CD4-positive, alpha-beta T cell (primary cell): ENCODE data around the gene LRRC74A. TPM values are rescaled to one million over a fixed set of nuclear protein-coding genes. Genes with fewer than 3 reads are reported as not detected.

Experiments used
- ATAC-seq: fragments of 200-7000 bp; cut with Tn5 transposase; one replicate; pipeline ENCODE4 v1.10.0; 2022; ENCODE audit warnings: mild to moderate bottlenecking; ENCODE audit not compliant: poor library complexity
- CTCF ChIA-PET: fragments of 350-600 bp; sonication (Branson Sonifier 250); formaldehyde crosslinking; loops from one replicate; lab custom pipeline; 2021; ENCODE audit warnings: antibody characterized with exemption, inconsistent platforms; lab: Charles Lee
- POLR2A ChIA-PET: fragments of 350-600 bp; sonication (Branson Sonifier 250); formaldehyde crosslinking; loops from one replicate; lab custom pipeline; 2021; ENCODE audit warnings: antibody characterized with exemption, inconsistent platforms; lab: Charles Lee
- DNase-seq, 14 experiments: peaks; one replicate each; pipeline ENCODE4 v3.0.0-alpha.2; 2013 to 2020; ENCODE audit warnings: mixed read lengths in 2 of 14
- H3K27ac ChIP-seq, 2 donors: one replicate each; pipeline versions ENCODE4 v1.5.1 to v1.7.0; 2013; ENCODE audit warnings: low read length in 2 of 2, low read depth in 1 of 2, mild to moderate bottlenecking in 1 of 2
- H3K27me3 ChIP-seq, 2 experiments: 1 replicate in 1 of 2; 2 replicates in 1 of 2; pipeline versions ENCODE4 v1.6.1 to v1.7.0; 2013; ENCODE audit warnings: low read length in 2 of 2, control low read depth in 1 of 2, mild to moderate bottlenecking in 1 of 2, moderate library complexity in 1 of 2; ENCODE audit not compliant: insufficient read depth in 2 of 2, control insufficient read depth in 1 of 2
- H3K36me3 ChIP-seq: one replicate; pipeline ENCODE4 v1.6.1; 2013; ENCODE audit warnings: low read length, control low read depth; ENCODE audit not compliant: insufficient read depth
- H3K4me1 ChIP-seq: one replicate; pipeline ENCODE4 v1.6.1; 2013; ENCODE audit warnings: low read length, control low read depth; ENCODE audit not compliant: insufficient read depth
- H3K4me3 ChIP-seq: one replicate; pipeline ENCODE4 v1.5.1; 2013; ENCODE audit warnings: mild to moderate bottlenecking, low read length, moderate library complexity
- H3K9me3 ChIP-seq, 2 experiments: 1 replicate in 1 of 2; 2 replicates in 1 of 2; pipeline versions ENCODE4 v1.6.1 to v1.7.0; 2013; ENCODE audit warnings: low read length in 2 of 2, mild to moderate bottlenecking in 2 of 2, control low read depth in 1 of 2, moderate library complexity in 1 of 2; ENCODE audit not compliant: control insufficient read depth in 1 of 2, insufficient read depth in 1 of 2
- H3K27ac Mint-ChIP-seq: one replicate; pipeline ENCODE4 v1.8.0; 2020; ENCODE audit warnings: mixed read lengths
- H3K27me3 Mint-ChIP-seq: one replicate; pipeline ENCODE4 v1.8.0; 2021; ENCODE audit warnings: mixed read lengths
- H3K36me3 Mint-ChIP-seq: one replicate; pipeline ENCODE4 v1.8.0; 2021; ENCODE audit warnings: low read depth, mixed read lengths
- H3K4me1 Mint-ChIP-seq: one replicate; pipeline ENCODE4 v1.8.0; 2021; ENCODE audit warnings: low read depth, mixed read lengths
- H3K4me3 Mint-ChIP-seq: one replicate; pipeline ENCODE4 v1.8.0; 2020; ENCODE audit warnings: mild to moderate bottlenecking, mixed read lengths
- H3K9me3 Mint-ChIP-seq: one replicate; pipeline ENCODE4 v1.8.0; 2020; ENCODE audit warnings: mixed read lengths
- intact Hi-C, 2 experiments: fragments of 100-400 bp; cut with DNase I in 1 of 2; cut with micrococcal nuclease in 1 of 2; formaldehyde crosslinking; loops; one replicate each; pipeline versions ENCODE4 v1.15.1 to v1.9.0; 2023 to 2025; cut with DNase I, micrococcal nuclease
- total RNA-seq, 174 experiments: library from RNA in 2 of 174; stranded (reverse) in 2 of 174; gene quantifications; one replicate each; pipeline ENCODE4 v1.2.3 and lab custom pipeline; 2021 to 2026
- TF ChIP-seq, protein P1 (sequence below): fragments of 200-600 bp; IDR thresholded peaks from one replicate; pipeline ENCODE4 v1.8.0; 2022; ENCODE audit warnings: antibody characterized with exemption, mild to moderate bottlenecking

The LRRC74A gene
- total RNA-seq, 2 experiments from 2014 or later, result not detected

DNA sequence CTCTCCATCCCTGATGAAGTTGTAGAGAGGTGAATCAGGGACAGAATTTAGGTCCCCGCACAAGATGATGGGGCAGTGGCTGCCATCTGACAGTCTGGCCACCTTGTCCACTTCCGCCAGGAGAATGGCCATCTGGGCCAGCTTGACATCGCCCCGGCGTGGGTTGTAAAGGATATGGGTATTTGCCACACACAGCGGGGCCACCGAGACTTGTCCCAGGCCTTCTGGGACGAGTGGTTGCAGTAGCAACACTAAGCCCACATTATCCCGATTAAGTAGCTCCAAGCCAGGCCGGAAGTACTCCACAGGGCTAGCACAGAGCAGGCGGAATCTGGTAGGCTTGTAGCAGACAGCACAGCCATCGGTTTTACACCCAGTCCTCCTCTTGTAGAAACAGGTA is 19.8 kb upstream of the LRRC74A start:
- Histone ChIP-seq H3K36me3 (peaks cover 73% of the 10 kb centered on the region), H3K4me1 (peaks cover 11% of the 10 kb centered on the region), H3K9me3 (no peaks in the 10 kb centered on the region), H3K4me3 (no peak overlapping the region), H3K27me3 (no peaks in the 10 kb centered on the region), H3K27ac (no peak overlapping the region)
- Mint-ChIP-seq H3K27me3 (no peaks in the 10 kb centered on the region), H3K27ac (no peak overlapping the region), H3K4me1 (peaks cover 18% of the 10 kb centered on the region), H3K9me3 (no peaks in the 10 kb centered on the region), H3K4me3 (no peak overlapping the region), H3K36me3 (peaks cover 85% of the 10 kb centered on the region)
- TF ChIP-seq, protein P1, sequence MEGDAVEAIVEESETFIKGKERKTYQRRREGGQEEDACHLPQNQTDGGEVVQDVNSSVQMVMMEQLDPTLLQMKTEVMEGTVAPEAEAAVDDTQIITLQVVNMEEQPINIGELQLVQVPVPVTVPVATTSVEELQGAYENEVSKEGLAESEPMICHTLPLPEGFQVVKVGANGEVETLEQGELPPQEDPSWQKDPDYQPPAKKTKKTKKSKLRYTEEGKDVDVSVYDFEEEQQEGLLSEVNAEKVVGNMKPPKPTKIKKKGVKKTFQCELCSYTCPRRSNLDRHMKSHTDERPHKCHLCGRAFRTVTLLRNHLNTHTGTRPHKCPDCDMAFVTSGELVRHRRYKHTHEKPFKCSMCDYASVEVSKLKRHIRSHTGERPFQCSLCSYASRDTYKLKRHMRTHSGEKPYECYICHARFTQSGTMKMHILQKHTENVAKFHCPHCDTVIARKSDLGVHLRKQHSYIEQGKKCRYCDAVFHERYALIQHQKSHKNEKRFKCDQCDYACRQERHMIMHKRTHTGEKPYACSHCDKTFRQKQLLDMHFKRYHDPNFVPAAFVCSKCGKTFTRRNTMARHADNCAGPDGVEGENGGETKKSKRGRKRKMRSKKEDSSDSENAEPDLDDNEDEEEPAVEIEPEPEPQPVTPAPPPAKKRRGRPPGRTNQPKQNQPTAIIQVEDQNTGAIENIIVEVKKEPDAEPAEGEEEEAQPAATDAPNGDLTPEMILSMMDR, result no peak
- no peak for DNase-seq
- ChIA-PET CTCF (interaction anchor here (1.5 kb wide), 1 partner anchor 22 kb away, joined by 5 read pairs; no protein-coding TSS in a partner anchor), POLR2A (no interaction called here)
- intact Hi-C loops, result no loop called here
- no peak for ATAC-seq

GRCh38 chr14:76808011-76808410 is 18.2 kb upstream of the LRRC74A start:
- POLR2A ChIA-PET, result interaction anchor here (1.0 kb wide), 1 partner anchor 29 kb away, joined by 3 read pairs; no protein-coding TSS in a partner anchor
- H3K27ac Mint-ChIP-seq, result no peak overlapping the region

DNA sequence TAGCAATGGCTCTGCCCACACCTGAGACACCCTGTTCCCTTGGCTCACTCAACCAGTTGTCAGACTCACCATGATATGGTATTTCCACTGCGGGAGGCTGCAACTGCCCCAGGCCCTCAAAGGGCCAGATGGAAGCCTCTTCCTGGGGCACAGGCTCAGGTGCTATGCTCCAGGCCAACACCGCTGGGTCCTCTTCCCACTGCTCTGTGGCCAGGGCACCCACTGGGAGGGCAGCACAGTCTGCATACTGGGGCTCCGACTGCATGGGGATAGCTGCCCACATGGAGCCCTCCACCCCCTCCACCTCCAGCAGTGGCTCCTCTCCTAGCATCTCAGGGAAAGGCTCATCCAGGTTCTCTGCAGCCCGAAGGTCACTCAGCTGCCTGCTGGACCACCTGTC is 17.2 kb upstream of the LRRC74A start:
- ATAC-seq (no peak), DNase-seq (no peak)
- H3K36me3 Mint-ChIP-seq, result peaks cover 71% of the 10 kb centered on the region
- no peak overlapping the region for H3K27ac Mint-ChIP-seq
- ChIA-PET POLR2A (no interaction called here), CTCF (interaction anchor here (1.8 kb wide), 1 partner anchor 24 kb away, joined by 4 read pairs; no protein-coding TSS in a partner anchor)
- no peaks in the 10 kb centered on the region for H3K27me3 Mint-ChIP-seq
- no peak overlapping the region for H3K4me3 Mint-ChIP-seq
- Histone ChIP-seq H3K9me3 (no peaks in the 10 kb centered on the region), H3K4me3 (no peak overlapping the region), H3K27me3 (no peaks in the 10 kb centered on the region), H3K4me1 (peaks cover 28% of the 10 kb centered on the region), H3K36me3 (peaks cover 47% of the 10 kb centered on the region), H3K27ac (no peak overlapping the region)
- TF ChIP-seq, protein P1, result no peak
- H3K9me3 Mint-ChIP-seq, result no peaks in the 10 kb centered on the region
- intact Hi-C loops, result no loop called here
- H3K4me1 Mint-ChIP-seq, result peaks cover 35% of the 10 kb centered on the region

More at GRCh38 chr14:76808011-76808410, 18.2 kb upstream of the LRRC74A start:
- peaks cover 57% of the 10 kb centered on the region for H3K36me3 ChIP-seq
- DNase-seq, result no peak
- H3K36me3 Mint-ChIP-seq, result peaks cover 81% of the 10 kb centered on the region
- no peak for ATAC-seq
- no peak overlapping the region for H3K4me3 ChIP-seq
- H3K4me3 Mint-ChIP-seq, result no peak overlapping the region
- H3K9me3 Mint-ChIP-seq, result no peaks in the 10 kb centered on the region
- H3K4me1 Mint-ChIP-seq, result peaks cover 31% of the 10 kb centered on the region
- CTCF ChIA-PET, result no interaction called here
- TF ChIP-seq, protein P1, result no peak
- no peaks in the 10 kb centered on the region for H3K9me3 ChIP-seq
- H3K27ac ChIP-seq, result no peak overlapping the region
- intact Hi-C loops, result no loop called here
- H3K27me3 ChIP-seq, result no peaks in the 10 kb centered on the region
- H3K27me3 Mint-ChIP-seq, result no peaks in the 10 kb centered on the region
- peaks cover 23% of the 10 kb centered on the region for H3K4me1 ChIP-seq
